K562 (cell line): Measurements from ENCODE around the gene TPGS1. TPM values are rescaled to one million over a fixed set of nuclear protein-coding genes. Genes with fewer than 3 reads are reported as not detected.

Experiments
- ATAC-seq: fragments of 200-7000 bp; cut with Tn5 transposase; 3 replicates; pipeline ENCODE4 v1.9.1; 2020; ENCODE audit warnings: moderate library complexity
- BruUV-seq: library from RNA; stranded (reverse); fragments of 400-500 nt; replicated peaks from 2 replicates; lab custom pipeline; 2021; lab: Mats Ljungman, UMichigan
- CTCF ChIA-PET: fragments of 300-600 bp; formaldehyde crosslinking; extraction: SDS; loops from one replicate; lab custom pipeline; 2021; ENCODE audit warnings: low intra/inter-chr PET ratio; lab: Yijun Ruan, JAX
- POLR2A ChIA-PET: fragments of 300-600, 350-650 bp; sonication (Branson Sonifier 250); formaldehyde crosslinking; extraction: SDS; loops from one replicate; lab custom pipeline; 2021; ENCODE audit warnings: antibody characterized with exemption, inconsistent platforms; lab: Yijun Ruan, JAX
- DNase-seq, 4 experiments: peaks; one replicate each; pipeline versions ENCODE4 v3.0.0 to v3.0.0-alpha.2; 2011 to 2018; ENCODE audit warnings: low spot score in 3 of 4, mixed read lengths in 3 of 4; ENCODE audit errors: extremely low read depth in 1 of 4
- FAIRE-seq: peaks from 2 replicates; lab custom pipeline; 2011; peaks lifted over from hg19 to GRCh38; lab: Jason Lieb, UNC
- H2AFZ ChIP-seq: 2 replicates; pipeline ENCODE4 v1.6.0; 2011; ENCODE audit warnings: low read depth, low read length, control low read depth, inconsistent platforms
- H3K27ac ChIP-seq: fragments of 200-600 bp; 3 replicates; pipeline ENCODE4 v1.8.0; 2011; ENCODE audit warnings: low read depth, mild to moderate bottlenecking, control low read depth, inconsistent platforms, low read length, moderate library complexity, mixed read lengths; ENCODE audit errors: extremely low read depth
- H3K27me3 ChIP-seq, 2 experiments: fragments of 300-600 bp in 1 of 2; 2 replicates in 1 of 2; 3 replicates in 1 of 2; pipeline versions ENCODE4 v1.6.0 to v1.8.0; 2011; ENCODE audit warnings: inconsistent platforms in 2 of 2, low read length in 2 of 2, mild to moderate bottlenecking in 1 of 2, mixed read lengths in 1 of 2, moderate library complexity in 1 of 2; ENCODE audit not compliant: control insufficient read depth in 2 of 2, insufficient read depth in 2 of 2
- H3K36me3 ChIP-seq: fragments of 300-600 bp; 3 replicates; pipeline ENCODE4 v1.8.0; 2011; ENCODE audit warnings: mild to moderate bottlenecking, low read length, inconsistent platforms; ENCODE audit not compliant: control insufficient read depth, insufficient read depth
- H3K4me1 ChIP-seq, 2 experiments: fragments of 200-600 bp in 1 of 2; replicated peaks in 1 of 2; 2 replicates in 1 of 2; 3 replicates in 1 of 2; pipeline versions ENCODE4 v1.5.1 to v1.8.0; 2011; ENCODE audit warnings: inconsistent platforms in 2 of 2, low read length in 2 of 2, mild to moderate bottlenecking in 1 of 2, mixed read lengths in 1 of 2, moderate library complexity in 1 of 2; ENCODE audit not compliant: control insufficient read depth in 2 of 2, insufficient read depth in 2 of 2
- H3K4me2 ChIP-seq: 2 replicates; pipeline ENCODE4 v1.6.1; 2011; ENCODE audit warnings: low read length, control low read depth, inconsistent platforms, mixed read lengths; ENCODE audit not compliant: insufficient read depth
- H3K4me3 ChIP-seq: fragments of 200-600 bp; sonication (generic), shearing (Covaris generic); 2 replicates; pipeline ENCODE4 v1.5.1; 2016; ENCODE audit warnings: control low read depth, inconsistent platforms
- H3K79me2 ChIP-seq: fragments of 200-600 bp; 3 replicates; pipeline ENCODE4 v1.8.0; 2011; ENCODE audit warnings: low read length, inconsistent platforms; ENCODE audit not compliant: control insufficient read depth, insufficient read depth
- H3K9ac ChIP-seq, 2 experiments: 2 replicates each; pipeline versions ENCODE4 v1.6.0 to v1.6.1; 2011; ENCODE audit warnings: low read depth in 2 of 2, low read length in 2 of 2, control low read depth in 1 of 2, inconsistent platforms in 1 of 2, mild to moderate bottlenecking in 1 of 2, mixed read lengths in 1 of 2; ENCODE audit not compliant: insufficient read depth in 1 of 2
- H3K9me1 ChIP-seq: one replicate; pipeline ENCODE4 v1.6.0; 2011; ENCODE audit warnings: inconsistent platforms, mild to moderate bottlenecking, low read length, moderate library complexity; ENCODE audit not compliant: control insufficient read depth, insufficient read depth
- H3K9me3 ChIP-seq: replicated peaks from 2 replicates; pipeline ENCODE4 v1.5.1; 2011; ENCODE audit warnings: low read depth, low read length, inconsistent platforms; ENCODE audit not compliant: control insufficient read depth, insufficient read depth
- H4K20me1 ChIP-seq: replicated peaks from 2 replicates; pipeline ENCODE4 v1.6.1; 2011; ENCODE audit warnings: low read length, inconsistent platforms, mixed read lengths; ENCODE audit not compliant: control insufficient read depth, insufficient read depth
- ARID2 ChIP-seq: fragments of 450-650 bp; IDR thresholded peaks from 2 replicates; pipeline ENCODE4 v1.6.1; 2017; ENCODE audit warnings: antibody characterized with exemption, mild to moderate bottlenecking
- L3MBTL2 ChIP-seq: fragments of 450-650 bp; IDR thresholded peaks from 2 replicates; pipeline ENCODE4 v1.6.1; 2016; ENCODE audit warnings: mild to moderate bottlenecking, moderate library complexity
- MAFF ChIP-seq: IDR thresholded peaks from 2 replicates; pipeline ENCODE4 v1.6.1; 2012; ENCODE audit warnings: low read length, improper control_type of control experiment
- PHF21A ChIP-seq: fragments of 450-650 bp; IDR thresholded peaks from 2 replicates; pipeline ENCODE4 v1.6.1; 2017; ENCODE audit warnings: low read depth, borderline replicate concordance
- POLR2G ChIP-seq: fragments of 200-400 bp; formaldehyde crosslinking; IDR thresholded peaks from 2 replicates; pipeline ENCODE4 v1.6.1; 2017; ENCODE audit warnings: low read depth, mild to moderate bottlenecking, antibody characterized with exemption, low read length, moderate library complexity
- SUPT5H ChIP-seq: fragments of 450-650 bp; IDR thresholded peaks from 2 replicates; pipeline ENCODE4 v1.6.1; 2016
- WHSC1 ChIP-seq: IDR thresholded peaks from one replicate; pipeline ENCODE4 v1.6.1; 2012; ENCODE audit warnings: low read length, control low read depth, inconsistent platforms
- WGBS: fragments of 100-300 bp; shearing (Covaris generic); methylation state at CpG from one replicate; pipeline ENCODE4 v1.1.6; 2016; ENCODE audit warnings: low coverage, mixed read lengths; ENCODE audit not compliant: insufficient coverage; ENCODE audit errors: missing lambda C conversion rate; 5-methylcytosine and 5-hydroxymethylcytosine counted together
- in situ Hi-C: fragments of 300-500 bp; cut with MboI; formaldehyde crosslinking; loops from 4 replicates; pipeline ENCODE4 v1.15.0; 2018; ENCODE audit warnings: inconsistent platforms, mixed read lengths
- intact Hi-C: fragments of 100-400 bp; cut with micrococcal nuclease; formaldehyde crosslinking; loops from 2 replicates; pipeline ENCODE4 v1.14.2; 2022
- polyA plus RNA-seq, 8 experiments: library from polyadenylated mRNA; depleted of rRNA in 4 of 8; stranded (reverse) in 5 of 8; unstranded in 3 of 8; fragments of >200 nt; fragmentation: Nextera tagmentation in 2 of 8; fragmentation: Illumina TruSeq in 1 of 8; extraction: Ambion mirVana in 2 of 8; extraction: Trizol in 1 of 8; gene quantifications; 2 replicates each; pipeline versions ENCODE4 v1.2.1 to v1.2.3, GENCODE V29; 2011 to 2014; ENCODE audit warnings: inconsistent platforms in 1 of 8, missing spikeins in 1 of 8
- total RNA-seq, 7 experiments: library from RNA; depleted of rRNA in 6 of 7; stranded (reverse); fragments of >200 nt in 6 of 7; fragmentation: Illumina TruSeq in 2 of 7; extraction: Trizol in 2 of 7; gene quantifications; 2 replicates each; pipeline versions ENCODE4 v1.2.1 to v1.2.3, GENCODE V29; 2011 to 2021; ENCODE audit warnings: low replicate concordance in 1 of 7
- TF ChIP-seq, protein P1 (sequence below): sonication (generic); formaldehyde crosslinking; IDR thresholded peaks from 2 replicates; pipeline ENCODE4 v1.8.1; 2023; ENCODE audit warnings: mild to moderate bottlenecking, missing genetic modification reagents

TPGS1 gene
- total and polyA plus RNA-seq, 9 of the 15 experiments (the other 6 are each of a cell fraction or from before 2014, with no cell fraction given), result 0.30 to 31.6 (median 1.2) TPM; not detected in 2

DNA sequence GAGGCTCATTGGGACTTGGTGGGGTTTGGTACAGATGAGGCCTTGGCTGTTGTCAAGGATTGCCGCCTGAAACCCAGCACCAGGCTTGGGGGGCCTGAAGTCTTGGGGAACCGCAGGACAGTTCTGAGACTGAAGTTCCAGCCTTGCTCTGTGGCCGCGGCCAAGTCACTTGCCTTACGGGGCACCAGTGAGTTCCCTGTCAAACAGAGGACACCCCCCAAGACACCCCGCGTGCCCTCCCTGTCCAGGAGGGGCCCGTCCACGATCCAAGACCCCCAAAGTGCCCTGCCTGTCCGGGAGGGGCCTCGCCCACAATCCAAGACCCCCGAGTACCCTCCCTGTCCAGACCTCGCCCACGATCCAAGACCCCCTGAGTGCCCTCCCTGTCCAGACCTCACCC is 26.8 kb downstream of the TPGS1 start:
- no peak for FAIRE-seq
- whole genome bisulfite sequencing, result 86% methylated on average over 10 of the region's 14 CpGs
- Histone ChIP-seq H3K27ac (peak overlapping the region; percentile 87; the same call in 1 of the 3 replicates), H3K9ac (peak overlapping the region; percentile 83 to 99; a peak in 3 of 4 replicates), H3K27me3 (no peaks in the 10 kb centered on the region), H3K4me2 (peak overlapping the region; percentile 86; the same call in 1 of the 2 replicates), H3K4me1 (peaks cover 9 to 81% of the 10 kb centered on the region in 2 experiments; a peak in 4 of 5 replicates), H3K36me3 (peaks cover 54% of the 10 kb centered on the region; the same call in 1 of the 3 replicates), H2AFZ (no peak overlapping the region), H3K79me2 (peaks cover 49% of the 10 kb centered on the region), H3K4me3 (no peak overlapping the region; the same call in 1 of the 2 replicates), H4K20me1 (peaks cover 16% of the 10 kb centered on the region), H3K9me1 (peaks cover 6% of the 10 kb centered on the region), H3K9me3 (peaks cover 3% of the 10 kb centered on the region)
- in situ Hi-C loops (no loop called here), intact Hi-C loops (loop anchor here (10.0 kb wide), 1 partner anchor 51 kb away; the partner anchor contains the start of gene HCN2)
- no TSS peak for BruUV-seq
- POLR2A ChIA-PET, result interaction anchor here (1.5 kb wide), 1 partner anchor 16 kb away, joined by 5 read pairs; no protein-coding TSS in a partner anchor
- no peak for ATAC-seq
- DNase-seq, result peak in 1 of 4 experiments; percentile 11
- CTCF ChIA-PET, result no interaction called here
- 0 out of 2 replicates have a peak, but pooled peaks have one; percentile 1 for TF ChIP-seq POLR2G
- TF ChIP-seq L3MBTL2, result no peak
- no peak for TF ChIP-seq ARID2
- no peak for TF ChIP-seq PHF21A
- TF ChIP-seq SUPT5H, result no peak
- TF ChIP-seq WHSC1, result no peak
- no peak for TF ChIP-seq MAFF
- TF ChIP-seq, protein P1, sequence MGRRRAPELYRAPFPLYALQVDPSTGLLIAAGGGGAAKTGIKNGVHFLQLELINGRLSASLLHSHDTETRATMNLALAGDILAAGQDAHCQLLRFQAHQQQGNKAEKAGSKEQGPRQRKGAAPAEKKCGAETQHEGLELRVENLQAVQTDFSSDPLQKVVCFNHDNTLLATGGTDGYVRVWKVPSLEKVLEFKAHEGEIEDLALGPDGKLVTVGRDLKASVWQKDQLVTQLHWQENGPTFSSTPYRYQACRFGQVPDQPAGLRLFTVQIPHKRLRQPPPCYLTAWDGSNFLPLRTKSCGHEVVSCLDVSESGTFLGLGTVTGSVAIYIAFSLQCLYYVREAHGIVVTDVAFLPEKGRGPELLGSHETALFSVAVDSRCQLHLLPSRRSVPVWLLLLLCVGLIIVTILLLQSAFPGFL, result no peak
